Endothelial cell of umbilical vein (primary cell): ENCODE data around the gene ZBTB20. TPM values are rescaled to one million over a fixed set of nuclear protein-coding genes. Genes with fewer than 3 reads are reported as not detected.

Experiments used
- BruUV-seq: library from RNA; stranded (reverse); fragments of 400-500 nt; replicated peaks from 2 replicates; lab custom pipeline; 2021; lab: Mats Ljungman, UMichigan
- CTCF ChIA-PET: fragments of 300-600, 350-600 bp; sonication (Branson Sonifier 250); formaldehyde crosslinking; loops from one replicate; lab custom pipeline; 2021; ENCODE audit warnings: antibody characterized with exemption, inconsistent platforms; lab: Charles Lee
- POLR2A ChIA-PET: fragments of 300-600, 350-600 bp; sonication (Branson Sonifier 250); formaldehyde crosslinking; loops from one replicate; lab custom pipeline; 2021; ENCODE audit warnings: antibody characterized with exemption, inconsistent platforms; lab: Charles Lee
- DNase-seq: peaks from one replicate; pipeline ENCODE4 v3.0.0-alpha.2; 2011; ENCODE audit warnings: low read depth, low spot score
- FAIRE-seq: peaks from 2 replicates; lab custom pipeline; 2011; peaks lifted over from hg19 to GRCh38; lab: Jason Lieb, UNC
- H2AFZ ChIP-seq: 2 replicates; pipeline ENCODE4 v1.6.0; 2012; ENCODE audit warnings: low read depth, low read length, control low read depth, inconsistent platforms
- H3K27ac ChIP-seq: 2 replicates; pipeline ENCODE4 v1.5.1; 2011; ENCODE audit warnings: low read depth, mild to moderate bottlenecking, control low read depth, low read length, moderate library complexity; ENCODE audit not compliant: insufficient read depth
- H3K27me3 ChIP-seq, 2 experiments: 2 replicates each; pipeline versions ENCODE4 v1.6.0 to v1.6.1; 2011; ENCODE audit warnings: low read length in 2 of 2, mixed read lengths in 1 of 2; ENCODE audit not compliant: control insufficient read depth in 2 of 2, insufficient read depth in 2 of 2
- H3K36me3 ChIP-seq, 2 experiments: 2 replicates in 1 of 2; 3 replicates in 1 of 2; pipeline ENCODE4 v1.5.1; 2011; ENCODE audit warnings: low read length in 2 of 2, mild to moderate bottlenecking in 1 of 2, moderate library complexity in 1 of 2; ENCODE audit not compliant: control insufficient read depth in 2 of 2, insufficient read depth in 2 of 2; ENCODE audit errors: extremely low read depth in 1 of 2
- H3K4me1 ChIP-seq: 3 replicates; pipeline ENCODE4 v1.5.1; 2011; ENCODE audit warnings: mild to moderate bottlenecking, low read length; ENCODE audit not compliant: control insufficient read depth, insufficient read depth; ENCODE audit errors: extremely low read depth
- H3K4me2 ChIP-seq: 2 replicates; pipeline ENCODE4 v1.6.1; 2011; ENCODE audit warnings: low read length, control low read depth, mixed read lengths; ENCODE audit not compliant: insufficient read depth
- H3K4me3 ChIP-seq, 3 experiments: fragments of 200-600 bp in 1 of 3; sonication (generic), shearing (Covaris generic) in 1 of 3; replicated peaks in 1 of 3; 2 replicates each; pipeline ENCODE4 v1.5.1; 2011 to 2016; ENCODE audit warnings: control low read depth in 3 of 3, low read length in 3 of 3, mild to moderate bottlenecking in 2 of 3, inconsistent platforms in 1 of 3, low read depth in 1 of 3, moderate library complexity in 1 of 3; ENCODE audit not compliant: insufficient read depth in 1 of 3
- H3K79me2 ChIP-seq: 2 replicates; pipeline ENCODE4 v1.6.0; 2012; ENCODE audit warnings: low read length, inconsistent platforms; ENCODE audit not compliant: control insufficient read depth, insufficient read depth
- H3K9ac ChIP-seq: replicated peaks from 2 replicates; pipeline ENCODE3; 2011; ENCODE audit warnings: low read length, control low read depth; ENCODE audit not compliant: insufficient read depth; ENCODE audit errors: extremely low read depth
- H3K9me1 ChIP-seq: replicated peaks from 3 replicates; pipeline ENCODE4 v1.6.0; 2011; ENCODE audit warnings: mild to moderate bottlenecking, low read length; ENCODE audit not compliant: control insufficient read depth, insufficient read depth; ENCODE audit errors: extremely low read depth
- H3K9me3 ChIP-seq: replicated peaks from 2 replicates; pipeline ENCODE4 v1.5.1; 2012; ENCODE audit warnings: low read length, inconsistent platforms; ENCODE audit not compliant: control insufficient read depth, insufficient read depth
- H4K20me1 ChIP-seq: replicated peaks from 2 replicates; pipeline ENCODE3; 2011; ENCODE audit warnings: mild to moderate bottlenecking, low read length; ENCODE audit not compliant: control insufficient read depth, insufficient read depth; ENCODE audit errors: extremely low read depth
- CTCF ChIP-seq, 2 donors: IDR thresholded peaks; 1 replicate in 1 of 2; 2 replicates in 1 of 2; pipeline ENCODE4 v1.5.1; 2011; ENCODE audit warnings: low read length in 2 of 2, mild to moderate bottlenecking in 2 of 2, moderate library complexity in 2 of 2, control low read depth in 1 of 2, inconsistent platforms in 1 of 2, low read depth in 1 of 2; ENCODE audit not compliant: insufficient read depth in 1 of 2; ENCODE audit errors: extremely low read depth in 1 of 2
- EZH2 ChIP-seq: IDR thresholded peaks from 2 replicates; pipeline ENCODE4 v1.6.1; 2012; ENCODE audit warnings: borderline replicate concordance, low read depth, mild to moderate bottlenecking, moderate library complexity, low read length, inconsistent platforms; ENCODE audit not compliant: severe bottlenecking
- FOS ChIP-seq: IDR thresholded peaks from 2 replicates; pipeline ENCODE4 v1.6.1; 2011; ENCODE audit warnings: mild to moderate bottlenecking, low read length, moderate library complexity, borderline replicate concordance; ENCODE audit not compliant: insufficient read depth
- GATA2 ChIP-seq: IDR thresholded peaks from 2 replicates; pipeline ENCODE4 v1.7.0; 2011; ENCODE audit warnings: low read depth, mild to moderate bottlenecking, moderate library complexity, mixed read lengths, low read length; ENCODE audit not compliant: insufficient read length, insufficient read depth
- JUN ChIP-seq: IDR thresholded peaks from 2 replicates; pipeline ENCODE4 v1.6.1; 2011; ENCODE audit warnings: borderline replicate concordance, low read depth; ENCODE audit not compliant: insufficient read length, insufficient read depth
- MAX ChIP-seq: IDR thresholded peaks from 2 replicates; pipeline ENCODE4 v1.6.1; 2011; ENCODE audit not compliant: insufficient read depth, insufficient read length
- MYC ChIP-seq: IDR thresholded peaks from one replicate; pipeline ENCODE4 v1.6.1; 2011; ENCODE audit warnings: mild to moderate bottlenecking, low read depth, low read length
- POLR2A ChIP-seq: IDR thresholded peaks from 2 replicates; pipeline ENCODE4 v1.6.1; 2012; ENCODE audit warnings: low read depth, mild to moderate bottlenecking, control low read depth, low read length
- POLR2AphosphoS5 ChIP-seq: IDR thresholded peaks from 2 replicates; pipeline ENCODE4 v1.6.1; 2012; ENCODE audit warnings: low read depth, mild to moderate bottlenecking, control low read depth, low read length, moderate library complexity; ENCODE audit not compliant: insufficient read depth
- dilution Hi-C: fragments of 300-500 bp; cut with MboI; formaldehyde crosslinking; loops from one replicate; pipeline ENCODE4 v1.15.0; 2019; ENCODE audit warnings: low sequenced_read_pairs; ENCODE audit not compliant: extremely low pct_ligation_motif_present
- intact Hi-C: fragments of 100-400 bp; cut with micrococcal nuclease; formaldehyde crosslinking; loops from one replicate; pipeline ENCODE4 v1.10.0; 2022
- polyA plus RNA-seq, 4 experiments: library from polyadenylated mRNA; depleted of rRNA in 3 of 4; stranded (reverse) in 3 of 4; unstranded in 1 of 4; fragments of >200 nt; gene quantifications; 2 replicates each; pipeline versions ENCODE4 v1.2.1 to v1.2.3, GENCODE V29; 2011 to 2012; ENCODE audit warnings: missing spikeins in 1 of 4
- total RNA-seq: library from RNA; stranded (reverse); gene quantifications from 2 replicates; pipeline ENCODE4 v1.2.3, GENCODE V29; 2021

Gene ZBTB20
- total and polyA plus RNA-seq, 2 donors (not counting 3 experiments of a cell fraction or from before 2014, with no cell fraction given): 2.1 to 20.5 TPM

GRCh38 chr3:114732353-114732752 is 414.7 kb downstream of the ZBTB20 start:
- Histone ChIP-seq H3K9me1 (no peaks in the 10 kb centered on the region), H2AFZ (no peak overlapping the region), H3K4me2 (no peak overlapping the region), H3K4me1 (no peaks in the 10 kb centered on the region), H3K27me3 (no peaks in the 10 kb centered on the region), H4K20me1 (no peaks in the 10 kb centered on the region), H3K79me2 (no peaks in the 10 kb centered on the region), H3K4me3 (no peak overlapping the region), H3K27ac (no peak overlapping the region), H3K9ac (no peak overlapping the region), H3K9me3 (no peaks in the 10 kb centered on the region), H3K36me3 (no peaks in the 10 kb centered on the region)
- ChIA-PET CTCF (no interaction called here), POLR2A (no interaction called here)
- DNase-seq: peak; percentile 2
- no TSS peak for BruUV-seq
- intact Hi-C loops (no loop called here), dilution Hi-C loops (no loop called here)
- FAIRE-seq: no peak
- no peak for TF ChIP-seq MAX
- no peak for TF ChIP-seq JUN
- TF ChIP-seq POLR2AphosphoS5: no peak
- TF ChIP-seq EZH2: no peak
- no peak for TF ChIP-seq POLR2A
- TF ChIP-seq MYC: no peak
- TF ChIP-seq GATA2: no peak
- TF ChIP-seq CTCF (IDR thresholded peaks at IDR 0.05; ENCODE audit: extremely low read depth in 1 of 2, insufficient read depth in 1 of 2, low read depth in 1 of 2, low read length in 2 of 2): no peak
- no peak for TF ChIP-seq FOS
